ENCODE measurements around the gene HDAC4. TPM values are rescaled to one million over a fixed set of nuclear protein-coding genes. Genes with fewer than 3 reads are reported as not detected.

HDAC4 gene
- polyA plus RNA-seq, 2 of the 4 experiments (the other 2 are of a cell fraction) = 8.6 to 10.4 TPM

DNA sequence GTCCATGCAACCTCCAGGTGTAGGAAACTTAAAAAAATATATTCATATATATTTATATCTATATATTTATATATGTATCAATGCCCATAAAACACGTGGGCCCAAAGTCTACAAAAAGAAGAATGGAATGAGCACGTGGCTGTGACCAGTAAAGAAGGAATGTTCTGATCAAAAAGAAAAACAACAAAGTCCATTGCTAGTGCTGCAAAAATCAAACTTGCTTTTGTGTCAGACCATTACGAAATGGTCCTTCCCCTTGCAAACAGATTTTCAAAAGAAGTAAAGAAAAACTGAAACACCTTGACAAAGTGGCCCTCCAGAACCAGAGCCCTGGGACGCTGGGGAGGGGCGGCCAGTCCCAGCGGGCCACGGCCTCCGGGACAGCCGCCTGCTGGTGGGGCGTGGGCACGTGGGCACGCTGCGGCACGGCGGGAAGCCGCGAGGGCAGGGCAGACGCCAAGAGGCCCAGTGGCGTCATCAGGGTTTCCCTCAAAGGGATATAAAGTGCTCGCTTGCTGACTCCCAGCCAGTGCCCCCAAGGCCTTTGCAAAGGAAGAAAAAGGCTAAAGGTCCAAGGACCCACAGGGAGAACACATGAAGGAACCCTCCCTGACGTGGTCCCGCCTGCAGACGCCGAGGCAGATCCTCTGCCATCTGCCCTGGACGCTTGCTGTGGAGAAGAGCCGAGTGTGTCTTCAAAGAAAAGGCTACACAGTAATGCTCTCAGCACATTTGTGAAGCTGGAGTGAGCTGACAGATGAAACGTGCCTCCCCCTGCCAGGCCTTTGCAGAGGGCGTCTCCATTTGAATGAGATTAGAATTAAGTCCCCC, 351.2 kb downstream of the HDAC4 start:
- ChIA-PET POLR2A (no interaction called here), CTCF (no interaction called here)
- TF ChIP-seq, protein P1, sequence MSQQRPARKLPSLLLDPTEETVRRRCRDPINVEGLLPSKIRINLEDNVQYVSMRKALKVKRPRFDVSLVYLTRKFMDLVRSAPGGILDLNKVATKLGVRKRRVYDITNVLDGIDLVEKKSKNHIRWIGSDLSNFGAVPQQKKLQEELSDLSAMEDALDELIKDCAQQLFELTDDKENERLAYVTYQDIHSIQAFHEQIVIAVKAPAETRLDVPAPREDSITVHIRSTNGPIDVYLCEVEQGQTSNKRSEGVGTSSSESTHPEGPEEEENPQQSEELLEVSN (IDR thresholded peaks at IDR 0.05; ENCODE audit: borderline replicate concordance, low read depth) = no peak
- TF ChIP-seq HDAC2 (IDR thresholded peaks at IDR 0.05) (no peak), EHF (CRISPR knock-in tag; IDR thresholded peaks at IDR 0.05) (no peak), CHD2 (IDR thresholded peaks at IDR 0.05; ENCODE audit: low read length, partially characterized antibody) (no peak), CHD4 (IDR thresholded peaks at IDR 0.05; ENCODE audit: borderline replicate concordance) (no peak)
- Histone ChIP-seq H3K27ac (no peak overlapping the region), H3K4me2 (no peak overlapping the region), H3K9me3 (no peaks in the 10 kb centered on the region), H3K4me1 (no peaks in the 10 kb centered on the region), H3K4me3 (no peak overlapping the region)
- DNase-seq (ENCODE audit: low read depth in 1 of 2, low spot score in 1 of 2) (no peak), ATAC-seq (no peak), FAIRE-seq (no peak)
- WGBS (ENCODE audit: missing lambda C conversion rate) = 90% methylated on average over 28 of the region's 28 CpGs

DNA sequence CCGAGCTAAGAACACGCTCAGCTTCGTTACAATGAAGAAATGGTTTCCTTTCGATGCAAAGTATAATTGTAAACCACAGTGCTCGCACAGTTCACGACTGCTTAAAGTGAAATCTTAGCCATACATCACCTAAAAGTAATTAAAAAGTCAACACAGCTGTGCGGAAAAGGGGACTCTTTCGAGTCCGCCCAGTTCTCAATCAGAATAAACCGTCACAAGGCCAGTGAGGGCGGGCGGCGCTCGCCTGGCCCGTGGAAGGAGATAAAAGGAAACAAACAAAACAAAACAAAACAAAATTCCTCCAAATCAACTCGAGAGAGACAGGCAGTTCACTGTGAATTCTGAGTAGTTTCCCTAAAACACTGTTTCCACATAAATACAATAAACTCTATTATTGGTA, 352.1 kb downstream of the HDAC4 start:
- no peak for ATAC-seq
- TF ChIP-seq CHD4 (IDR thresholded peaks at IDR 0.05; ENCODE audit: borderline replicate concordance) = no peak
- TF ChIP-seq HOXB13 (CRISPR knock-in tag; IDR thresholded peaks at IDR 0.05; ENCODE audit: low read depth) = no peak
- no peak for TF ChIP-seq JUNB (IDR thresholded peaks at IDR 0.05)
- TF ChIP-seq RNF2 (IDR thresholded peaks at IDR 0.05; ENCODE audit: borderline replicate concordance, low read depth) = no peak
- TF ChIP-seq, protein P2, sequence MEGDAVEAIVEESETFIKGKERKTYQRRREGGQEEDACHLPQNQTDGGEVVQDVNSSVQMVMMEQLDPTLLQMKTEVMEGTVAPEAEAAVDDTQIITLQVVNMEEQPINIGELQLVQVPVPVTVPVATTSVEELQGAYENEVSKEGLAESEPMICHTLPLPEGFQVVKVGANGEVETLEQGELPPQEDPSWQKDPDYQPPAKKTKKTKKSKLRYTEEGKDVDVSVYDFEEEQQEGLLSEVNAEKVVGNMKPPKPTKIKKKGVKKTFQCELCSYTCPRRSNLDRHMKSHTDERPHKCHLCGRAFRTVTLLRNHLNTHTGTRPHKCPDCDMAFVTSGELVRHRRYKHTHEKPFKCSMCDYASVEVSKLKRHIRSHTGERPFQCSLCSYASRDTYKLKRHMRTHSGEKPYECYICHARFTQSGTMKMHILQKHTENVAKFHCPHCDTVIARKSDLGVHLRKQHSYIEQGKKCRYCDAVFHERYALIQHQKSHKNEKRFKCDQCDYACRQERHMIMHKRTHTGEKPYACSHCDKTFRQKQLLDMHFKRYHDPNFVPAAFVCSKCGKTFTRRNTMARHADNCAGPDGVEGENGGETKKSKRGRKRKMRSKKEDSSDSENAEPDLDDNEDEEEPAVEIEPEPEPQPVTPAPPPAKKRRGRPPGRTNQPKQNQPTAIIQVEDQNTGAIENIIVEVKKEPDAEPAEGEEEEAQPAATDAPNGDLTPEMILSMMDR (IDR thresholded peaks at IDR 0.05) = no peak
- TF ChIP-seq, protein P3, sequence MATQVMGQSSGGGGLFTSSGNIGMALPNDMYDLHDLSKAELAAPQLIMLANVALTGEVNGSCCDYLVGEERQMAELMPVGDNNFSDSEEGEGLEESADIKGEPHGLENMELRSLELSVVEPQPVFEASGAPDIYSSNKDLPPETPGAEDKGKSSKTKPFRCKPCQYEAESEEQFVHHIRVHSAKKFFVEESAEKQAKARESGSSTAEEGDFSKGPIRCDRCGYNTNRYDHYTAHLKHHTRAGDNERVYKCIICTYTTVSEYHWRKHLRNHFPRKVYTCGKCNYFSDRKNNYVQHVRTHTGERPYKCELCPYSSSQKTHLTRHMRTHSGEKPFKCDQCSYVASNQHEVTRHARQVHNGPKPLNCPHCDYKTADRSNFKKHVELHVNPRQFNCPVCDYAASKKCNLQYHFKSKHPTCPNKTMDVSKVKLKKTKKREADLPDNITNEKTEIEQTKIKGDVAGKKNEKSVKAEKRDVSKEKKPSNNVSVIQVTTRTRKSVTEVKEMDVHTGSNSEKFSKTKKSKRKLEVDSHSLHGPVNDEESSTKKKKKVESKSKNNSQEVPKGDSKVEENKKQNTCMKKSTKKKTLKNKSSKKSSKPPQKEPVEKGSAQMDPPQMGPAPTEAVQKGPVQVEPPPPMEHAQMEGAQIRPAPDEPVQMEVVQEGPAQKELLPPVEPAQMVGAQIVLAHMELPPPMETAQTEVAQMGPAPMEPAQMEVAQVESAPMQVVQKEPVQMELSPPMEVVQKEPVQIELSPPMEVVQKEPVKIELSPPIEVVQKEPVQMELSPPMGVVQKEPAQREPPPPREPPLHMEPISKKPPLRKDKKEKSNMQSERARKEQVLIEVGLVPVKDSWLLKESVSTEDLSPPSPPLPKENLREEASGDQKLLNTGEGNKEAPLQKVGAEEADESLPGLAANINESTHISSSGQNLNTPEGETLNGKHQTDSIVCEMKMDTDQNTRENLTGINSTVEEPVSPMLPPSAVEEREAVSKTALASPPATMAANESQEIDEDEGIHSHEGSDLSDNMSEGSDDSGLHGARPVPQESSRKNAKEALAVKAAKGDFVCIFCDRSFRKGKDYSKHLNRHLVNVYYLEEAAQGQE (IDR thresholded peaks at IDR 0.05) = no peak
- no peak for TF ChIP-seq PHF8 (IDR thresholded peaks at IDR 0.05; ENCODE audit: borderline replicate concordance, low read depth)

DNA sequence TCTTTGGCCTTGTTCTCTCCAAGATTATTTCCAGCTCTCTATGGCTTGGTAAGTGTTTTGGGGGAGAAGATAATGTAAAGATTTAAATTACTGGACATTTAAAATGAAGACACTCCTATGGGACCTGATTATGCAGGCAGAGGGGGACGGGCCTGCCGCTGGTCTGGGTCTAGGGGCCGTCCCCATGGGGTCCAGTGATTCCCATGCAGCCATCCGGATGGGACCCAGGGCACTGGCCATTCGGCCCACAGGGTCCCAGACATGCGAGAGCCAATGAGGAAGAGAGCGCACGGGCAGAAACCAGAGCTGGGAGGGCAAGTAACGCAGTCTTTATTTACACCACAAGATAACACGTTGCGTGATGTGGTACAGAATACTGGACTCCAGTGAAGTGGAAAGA, 353.0 kb downstream of the HDAC4 start:
- WGBS (ENCODE audit: missing lambda C conversion rate) = 91% methylated on average over 11 of the region's 11 CpGs
- H3K4me1 ChIP-seq = no peaks in the 10 kb centered on the region
- H3K4me3 ChIP-seq = no peak overlapping the region
- H3K4me2 ChIP-seq = no peak overlapping the region
- no peak for TF ChIP-seq FOXS1 (CRISPR knock-in tag; IDR thresholded peaks at IDR 0.05)
- TF ChIP-seq ZNF302 (CRISPR knock-in tag; IDR thresholded peaks at IDR 0.05) = no peak
- TF ChIP-seq RAD21 (conservative IDR thresholded peaks at IDR 0.05 in 1 of 2, IDR thresholded peaks at IDR 0.05 in 1 of 2) = no peak
- no peak for TF ChIP-seq ZFP36 (IDR thresholded peaks at IDR 0.05; ENCODE audit: borderline replicate concordance, partially characterized antibody)
- TF ChIP-seq FOSL2 (IDR thresholded peaks at IDR 0.05) = no peak
- TF ChIP-seq FOSL2 (CRISPR knock-in tag; IDR thresholded peaks at IDR 0.05) = no peak
- TF ChIP-seq CBX8 (IDR thresholded peaks at IDR 0.05) = no peak
- no peak for TF ChIP-seq CHD4 (IDR thresholded peaks at IDR 0.05; ENCODE audit: borderline replicate concordance)
- no peak for TF ChIP-seq ZSCAN20 (CRISPR knock-in tag; IDR thresholded peaks at IDR 0.05)
- no peak for TF ChIP-seq GATA3 (IDR thresholded peaks at IDR 0.05; ENCODE audit: borderline replicate concordance)
- TF ChIP-seq HOXB5 (CRISPR knock-in tag; IDR thresholded peaks at IDR 0.05) = no peak
- no peak for TF ChIP-seq KDM1A (IDR thresholded peaks at IDR 0.05; ENCODE audit: low read depth)
- TF ChIP-seq NPAS2 (CRISPR knock-in tag; IDR thresholded peaks at IDR 0.05; ENCODE audit: borderline replicate concordance) = no peak
- TF ChIP-seq, protein P4, sequence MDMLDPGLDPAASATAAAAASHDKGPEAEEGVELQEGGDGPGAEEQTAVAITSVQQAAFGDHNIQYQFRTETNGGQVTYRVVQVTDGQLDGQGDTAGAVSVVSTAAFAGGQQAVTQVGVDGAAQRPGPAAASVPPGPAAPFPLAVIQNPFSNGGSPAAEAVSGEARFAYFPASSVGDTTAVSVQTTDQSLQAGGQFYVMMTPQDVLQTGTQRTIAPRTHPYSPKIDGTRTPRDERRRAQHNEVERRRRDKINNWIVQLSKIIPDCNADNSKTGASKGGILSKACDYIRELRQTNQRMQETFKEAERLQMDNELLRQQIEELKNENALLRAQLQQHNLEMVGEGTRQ (IDR thresholded peaks at IDR 0.05) = no peak
- TF ChIP-seq EHMT2 (IDR thresholded peaks at IDR 0.05; ENCODE audit: low read depth) = no peak
- TF ChIP-seq RCOR1 (IDR thresholded peaks at IDR 0.05; ENCODE audit: low read depth, low read length) = no peak
- no peak for TF ChIP-seq RARB (CRISPR knock-in tag; IDR thresholded peaks at IDR 0.05)
- no peak for TF ChIP-seq RFX5 (IDR thresholded peaks at IDR 0.05)
- no peak for TF ChIP-seq HDAC2 (IDR thresholded peaks at IDR 0.05)
- no peak for ATAC-seq
- no peak overlapping the region for H3K27ac ChIP-seq
- no peak for DNase-seq (ENCODE audit: low read depth in 1 of 2, low spot score in 1 of 2)
- no peaks in the 10 kb centered on the region for H3K9me3 ChIP-seq
- no peak for FAIRE-seq
- POLR2A ChIA-PET = no interaction called here
- CTCF ChIA-PET = no interaction called here

More for the DNA sequence above, 352.1 kb downstream of the HDAC4 start:
- DNase-seq (ENCODE audit: low read depth in 1 of 2, low spot score in 1 of 2) = no peak
- CTCF ChIA-PET = no interaction called here
- POLR2A ChIA-PET = no interaction called here
- no peak overlapping the region for H3K4me3 ChIP-seq
- no peaks in the 10 kb centered on the region for H3K4me1 ChIP-seq
- FAIRE-seq = no peak
- H3K27ac ChIP-seq = no peak overlapping the region
- WGBS (ENCODE audit: missing lambda C conversion rate) = 89% methylated on average over 16 of the region's 16 CpGs
- no peaks in the 10 kb centered on the region for H3K9me3 ChIP-seq
- no peak overlapping the region for H3K4me2 ChIP-seq

Data from A549 (cell line).